CD4-positive, alpha-beta T cell treated with Interferon gamma for 1 hour (primary cell): ENCODE results near the gene INHBB.

Experiments
- DNase-seq: peaks from one replicate; pipeline ENCODE4 v3.0.0-alpha.2; 2020

Gene INHBB

GRCh38 chr2:120399889-120400240 lies 53.9 kb downstream of the INHBB start:
- no peak for DNase-seq

GRCh38 chr2:120400551-120400950 lies 54.6 kb downstream of the INHBB start:
- DNase-seq, result no peak
